HG02870 (cell line): ENCODE results near the gene TTC34.
"Not testable (repeated sequence)": the region's sequence is repeated elsewhere in the genome, so short reads cannot be mapped to it uniquely, and the experiment has no call there.

Source experiments
- ATAC-seq: cut with Tn5 transposase; IDR thresholded peaks from one replicate; pipeline ENCODE4 v1.9.1; 2021; ENCODE audit warnings: mild to moderate bottlenecking, moderate library complexity; ENCODE audit not compliant: unreplicated experiment

Gene TTC34

DNA sequence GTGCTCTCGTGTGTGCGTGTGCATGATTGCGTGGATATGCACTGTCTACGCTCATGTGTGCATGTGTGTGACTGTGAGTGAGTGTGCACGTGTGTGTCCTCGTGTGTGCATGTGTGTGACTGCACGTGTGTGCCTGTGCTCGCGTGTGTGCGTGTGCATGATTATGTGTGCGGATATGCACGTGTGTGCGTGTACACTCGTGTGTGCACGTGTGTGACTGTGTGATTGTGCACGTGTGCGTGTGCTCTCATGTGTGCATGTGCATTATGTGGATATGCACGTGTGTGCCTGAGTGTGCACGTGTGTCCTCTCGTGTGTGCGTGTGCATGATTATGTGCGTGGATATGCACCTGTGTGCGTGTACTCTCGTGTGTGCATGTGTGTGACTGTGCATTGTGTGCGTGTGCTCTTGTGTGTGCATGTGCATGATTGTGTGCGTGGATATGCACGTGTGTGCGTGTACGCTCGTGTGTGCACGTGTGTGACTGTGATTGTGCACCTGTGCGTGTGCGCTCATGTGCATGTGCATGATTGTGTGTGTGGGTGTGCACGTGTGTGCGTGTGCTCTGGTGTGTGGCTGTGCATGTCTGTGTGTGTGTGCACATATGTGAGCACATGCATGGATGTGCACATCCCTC lies 170.9 kb downstream of the TTC34 start:
- ATAC-seq, result no peak

DNA sequence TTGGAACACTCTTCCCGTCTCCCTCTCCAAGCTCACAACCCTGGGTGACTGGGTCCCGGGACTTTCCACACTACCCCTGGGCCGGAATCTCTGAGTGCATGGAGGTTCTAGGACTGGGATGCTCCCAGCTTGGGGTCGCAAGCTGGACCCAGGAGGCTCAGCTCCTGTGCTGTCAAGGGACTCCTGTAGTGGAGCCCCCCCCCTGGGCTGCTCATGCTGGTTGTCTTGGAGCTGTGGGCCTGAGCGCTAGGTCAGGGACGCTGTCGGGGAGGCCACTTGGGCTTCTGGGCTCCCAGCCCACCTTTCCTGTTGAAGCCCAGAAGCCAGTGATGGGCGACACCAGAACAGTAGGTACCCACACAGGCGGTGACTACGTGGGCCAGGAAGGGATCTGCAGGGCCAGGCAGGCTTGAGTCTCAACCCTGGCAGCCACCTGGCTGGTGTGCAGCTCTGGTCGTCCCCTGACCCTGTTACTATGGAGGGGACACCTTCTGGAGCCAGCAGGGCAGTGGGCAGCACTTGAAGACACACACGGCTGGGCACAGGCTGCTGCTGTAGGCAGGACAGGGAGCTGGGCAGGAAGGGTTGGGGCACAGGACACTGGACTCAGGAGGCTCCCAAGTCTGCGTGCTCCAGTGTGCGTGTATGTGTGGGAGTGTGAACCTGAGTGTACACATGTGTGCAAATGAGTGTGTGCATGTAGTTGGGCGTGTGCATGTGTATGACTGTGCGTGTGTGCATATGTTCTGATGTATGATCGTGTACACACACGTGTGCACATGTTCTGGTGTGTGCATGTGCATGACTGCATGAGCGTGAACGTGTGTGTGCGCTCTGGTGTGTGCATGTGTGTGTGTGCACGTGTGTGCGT lies 171.6 kb downstream of the TTC34 start:
- no peak for ATAC-seq

DNA sequence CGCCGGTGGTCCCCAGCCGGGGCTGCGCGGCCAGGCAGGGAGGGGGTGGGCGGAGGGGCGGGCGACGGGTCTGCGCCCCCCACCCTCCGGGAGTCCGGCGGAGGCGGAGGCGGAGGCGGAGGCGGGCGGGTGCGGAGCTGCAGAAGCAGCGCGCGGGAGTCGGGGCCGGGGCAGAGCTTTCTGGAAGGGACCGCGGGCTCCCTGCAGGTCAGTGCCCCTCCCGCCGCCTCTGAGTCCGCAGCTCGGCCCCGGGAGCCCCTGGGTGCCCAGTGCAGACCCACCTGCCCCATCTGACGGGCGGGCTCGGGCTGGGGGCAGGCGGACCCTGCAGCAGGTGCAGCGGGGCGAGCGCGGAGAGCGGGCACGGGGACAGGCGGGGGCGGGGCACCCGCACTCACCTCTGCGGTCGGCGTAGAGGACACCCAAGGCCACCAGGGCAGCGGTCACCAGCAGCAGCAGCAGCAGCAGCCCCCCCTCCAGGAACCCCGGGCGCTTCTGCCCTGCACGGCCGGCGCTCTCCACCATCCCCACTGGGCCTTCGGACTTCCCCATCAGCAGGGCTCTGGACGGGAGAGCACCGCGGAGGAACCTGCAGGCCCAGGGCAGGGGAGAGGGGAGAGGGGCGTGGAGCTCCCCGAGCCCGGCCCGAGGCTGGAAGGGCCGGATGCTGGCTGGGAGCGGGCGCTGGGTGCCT lies 172.4 kb downstream of the TTC34 start:
- ATAC-seq, result no peak

GRCh38 chr1:2628191-2628932 lies 173.1 kb downstream of the TTC34 start:
- no peak for ATAC-seq

- no peak for ATAC-seq
These were observed 173.7 kb downstream of the TTC34 start for GRCh38 chr1:2627746-2628145.

- ATAC-seq, result not testable (repeated sequence)
These were observed 175.7 kb downstream of the TTC34 start for GRCh38 chr1:2625748-2626147.

DNA sequence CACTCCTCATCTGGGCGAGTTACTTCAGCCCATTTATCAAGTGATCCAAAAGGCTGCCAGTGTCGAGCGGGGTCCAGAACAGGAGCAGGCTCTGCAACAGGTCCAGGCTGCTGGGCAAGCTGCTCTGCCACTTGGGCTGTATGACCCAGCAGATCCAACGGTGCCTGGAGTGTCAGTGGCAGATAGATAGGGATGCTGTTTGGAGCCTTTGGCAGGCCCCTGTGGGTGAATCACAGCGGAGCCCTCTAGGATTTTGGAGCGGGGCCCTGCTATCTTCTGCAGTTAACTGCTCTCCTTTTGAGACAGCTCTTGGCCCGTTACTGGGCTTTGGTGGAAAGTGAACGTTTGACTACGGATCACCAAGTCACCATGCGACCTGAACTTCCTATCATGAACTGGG lies 176.2 kb downstream of the TTC34 start:
- ATAC-seq, result no peak

DNA sequence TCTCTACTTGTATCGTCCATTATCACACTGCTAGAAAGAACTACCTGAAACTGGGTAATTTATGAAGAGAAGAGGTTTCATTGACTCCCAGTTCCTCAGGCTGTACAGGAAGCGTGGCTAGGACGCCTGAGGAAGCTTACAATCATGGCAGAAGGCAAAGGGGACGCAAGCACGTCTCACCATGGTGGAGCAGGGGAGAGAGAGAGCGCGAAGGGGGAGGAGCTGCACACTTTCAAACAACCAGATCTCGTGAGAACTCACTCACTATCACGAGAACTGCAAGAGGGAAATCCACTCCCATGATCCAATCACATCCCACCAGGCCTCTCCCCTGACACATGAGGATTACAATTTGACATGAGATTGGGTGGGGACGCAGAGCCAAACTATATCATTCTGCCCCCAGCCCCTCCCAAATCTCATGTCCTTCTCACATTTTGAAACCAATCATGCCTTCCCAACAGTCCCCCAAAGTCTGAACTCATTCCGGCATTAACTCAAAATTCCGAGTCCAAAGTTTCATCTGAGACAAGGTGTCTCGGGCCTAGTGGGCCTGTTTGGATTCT lies 176.7 kb downstream of the TTC34 start:
- no peak for ATAC-seq

- ATAC-seq, result no peak
These were observed 177.7 kb downstream of the TTC34 start for GRCh38 chr1:2623571-2624337.

- no peak for ATAC-seq
These were observed 183.5 kb downstream of the TTC34 start for GRCh38 chr1:2617971-2618470.

DNA sequence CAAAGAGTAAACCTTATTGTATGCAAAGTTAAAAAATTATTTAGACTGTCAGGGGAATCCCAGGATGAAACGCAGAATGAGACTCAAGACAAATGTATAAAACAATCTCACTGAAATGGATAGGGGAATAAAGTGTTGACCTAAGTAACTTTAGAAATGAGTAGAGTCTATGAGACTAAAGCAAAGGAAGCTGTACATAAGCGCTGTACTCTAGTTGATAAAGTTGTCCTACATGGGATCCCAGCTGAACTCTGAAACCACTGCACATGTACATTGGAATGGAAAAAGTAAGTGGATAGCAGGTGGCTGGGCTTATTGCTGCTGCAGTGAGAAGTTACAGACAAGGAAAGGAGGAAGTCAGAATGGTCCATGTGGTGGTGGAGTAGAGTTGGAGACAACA lies 187.3 kb downstream of the TTC34 start:
- ATAC-seq, result no peak

- no peak for ATAC-seq
These were observed 188.7 kb downstream of the TTC34 start for GRCh38 chr1:2612591-2613365.

GRCh38 chr1:2611621-2612437 lies 189.7 kb downstream of the TTC34 start:
- no peak for ATAC-seq

DNA sequence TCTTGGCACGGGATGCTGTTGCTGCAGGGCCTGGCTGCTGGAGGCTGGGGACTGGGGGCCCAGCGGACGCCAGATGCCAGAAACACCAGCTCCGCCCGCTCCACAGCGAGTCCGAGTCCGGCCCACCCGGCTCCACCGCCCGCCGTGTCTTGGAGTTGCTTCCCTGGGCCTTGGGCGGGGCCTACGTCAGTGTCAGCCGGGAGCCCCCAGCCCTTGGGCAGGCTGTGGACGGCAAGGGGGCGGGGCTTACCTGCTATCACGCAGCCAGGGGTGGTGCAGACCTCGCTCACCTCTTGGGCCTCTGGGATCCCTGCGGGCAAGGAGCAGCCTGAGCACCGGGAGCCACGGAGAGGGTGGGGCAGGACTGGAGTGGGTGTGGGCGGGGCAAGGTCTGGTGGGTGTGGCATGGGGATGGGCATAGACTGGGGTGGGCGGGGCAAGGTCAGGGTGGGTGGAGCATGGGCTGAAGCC lies 190.4 kb downstream of the TTC34 start:
- no peak for ATAC-seq

DNA sequence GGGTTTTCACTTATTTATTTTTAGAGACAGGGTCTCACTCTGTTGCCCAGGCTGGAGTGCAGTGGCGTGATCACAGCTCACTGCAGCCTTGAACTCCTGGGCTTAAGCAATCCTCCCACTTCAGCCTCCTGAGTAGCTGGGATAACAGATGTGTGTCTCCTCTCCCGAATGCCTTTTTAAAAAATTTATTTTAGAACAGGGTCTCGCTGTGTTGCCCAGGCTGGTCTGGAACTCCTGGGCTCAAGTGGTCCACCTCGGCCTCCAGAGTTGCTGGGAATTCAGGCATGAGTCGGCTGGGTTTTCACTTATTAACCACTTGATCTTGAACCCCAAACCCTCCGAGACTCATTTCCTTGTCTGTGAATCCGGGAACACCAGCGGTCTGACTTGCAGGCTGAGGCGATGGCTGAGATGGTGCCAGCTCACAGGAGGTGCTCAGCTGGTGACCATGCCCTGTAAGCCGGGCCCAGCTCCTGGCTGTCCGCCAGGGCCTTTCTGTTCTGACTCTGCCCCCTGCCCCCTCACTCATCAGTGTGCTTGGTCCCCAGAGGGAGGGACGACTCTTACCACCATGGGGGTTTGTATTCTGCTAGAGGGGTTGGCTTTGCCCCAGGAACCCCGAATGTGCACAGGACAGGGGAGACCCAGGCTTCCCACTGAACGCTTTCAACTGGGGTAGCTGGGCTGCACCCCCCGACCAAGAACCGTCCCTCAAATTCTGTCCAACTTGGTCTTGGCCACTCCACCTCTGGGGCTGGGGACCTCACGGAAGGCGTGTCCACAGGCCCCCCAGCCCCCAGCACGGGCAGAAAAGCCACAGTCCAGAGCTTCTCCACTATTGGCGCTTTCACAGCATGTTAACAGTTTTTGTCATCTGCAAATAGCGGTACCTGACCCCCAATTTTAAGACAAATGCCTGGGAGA lies 191.2 kb downstream of the TTC34 start:
- ATAC-seq, result no peak

GRCh38 chr1:2609319-2610035 lies 192.0 kb downstream of the TTC34 start:
- no peak for ATAC-seq
